Nephron (organoid): ENCODE measurements around the gene PPP1R13B.

ENCODE experiments used
- H3K27ac Mint-ChIP-seq, 3 experiments: 2 replicates each; pipeline ENCODE4 v1.8.0; 2020; ENCODE audit warnings: mixed read lengths in 3 of 3, mild to moderate bottlenecking in 2 of 3, moderate library complexity in 1 of 3
- H3K27me3 Mint-ChIP-seq: 2 replicates; pipeline ENCODE4 v1.8.0; 2021; ENCODE audit warnings: low read depth, mild to moderate bottlenecking, moderate library complexity, mixed read lengths
- H3K36me3 Mint-ChIP-seq: 2 replicates; pipeline ENCODE4 v1.8.0; 2020; ENCODE audit warnings: low read depth, mixed read lengths
- H3K4me1 Mint-ChIP-seq: 2 replicates; pipeline ENCODE4 v1.8.0; 2020; ENCODE audit warnings: mixed read lengths
- H3K4me3 Mint-ChIP-seq, 3 experiments: 2 replicates each; pipeline ENCODE4 v1.8.0; 2020; ENCODE audit warnings: mild to moderate bottlenecking in 3 of 3, mixed read lengths in 3 of 3, moderate library complexity in 2 of 3
- H3K9me3 Mint-ChIP-seq: 2 replicates; pipeline ENCODE4 v1.8.0; 2020; ENCODE audit warnings: mixed read lengths
- CTCF ChIP-seq, 3 experiments: fragments of 200-600 bp; sonication (generic); IDR thresholded peaks; one replicate each; pipeline ENCODE4 v1.5.0; 2021; ENCODE audit warnings: antibody characterized with exemption in 3 of 3; ENCODE audit not compliant: unreplicated experiment in 3 of 3

Gene PPP1R13B

GRCh38 chr14:103711516-103712431 is 135.6 kb downstream of the PPP1R13B start:
- TF ChIP-seq CTCF (IDR thresholded peaks at IDR 0.05; ENCODE audit: unreplicated experiment in 3 of 3), result no peak

GRCh38 chr14:103710771-103711377 is 136.5 kb downstream of the PPP1R13B start:
- Mint-ChIP-seq H3K9me3 (no peaks in the 10 kb centered on the region), H3K36me3 (no peaks in the 10 kb centered on the region), H3K4me1 (peaks cover 11% of the 10 kb centered on the region), H3K4me3 (peak overlapping the region in 1 of 3 experiments; percentile 6), H3K27ac (peak overlapping the region in 1 of 3 experiments; percentile 26), H3K27me3 (no peaks in the 10 kb centered on the region)
- no peak for TF ChIP-seq CTCF (IDR thresholded peaks at IDR 0.05; ENCODE audit: unreplicated experiment in 3 of 3)

More at GRCh38 chr14:103711516-103712431, 135.6 kb downstream of the PPP1R13B start:
- Mint-ChIP-seq H3K27ac (peak overlapping the region in 1 of 3 experiments; percentile 26), H3K4me1 (peaks cover 15% of the 10 kb centered on the region), H3K27me3 (no peaks in the 10 kb centered on the region), H3K4me3 (peak overlapping the region in 2 of 3 experiments; percentile 44 to 60), H3K9me3 (no peaks in the 10 kb centered on the region), H3K36me3 (no peaks in the 10 kb centered on the region)

- Mint-ChIP-seq H3K27ac (no peak overlapping the region), H3K27me3 (no peaks in the 10 kb centered on the region), H3K9me3 (no peaks in the 10 kb centered on the region), H3K4me3 (no peak overlapping the region), H3K4me1 (peaks cover 6% of the 10 kb centered on the region), H3K36me3 (no peaks in the 10 kb centered on the region)
- no peak for TF ChIP-seq CTCF (IDR thresholded peaks at IDR 0.05; ENCODE audit: unreplicated experiment in 3 of 3)
Observed at GRCh38 chr14:103709814-103710213, 137.6 kb downstream of the PPP1R13B start.

- no peaks in the 10 kb centered on the region for H3K9me3 Mint-ChIP-seq
- H3K4me3 Mint-ChIP-seq, result no peak overlapping the region
- H3K4me1 Mint-ChIP-seq, result peaks cover 8% of the 10 kb centered on the region
- no peaks in the 10 kb centered on the region for H3K27me3 Mint-ChIP-seq
- TF ChIP-seq CTCF (IDR thresholded peaks at IDR 0.05; ENCODE audit: unreplicated experiment in 3 of 3), result no peak
- no peak overlapping the region for H3K27ac Mint-ChIP-seq
- H3K36me3 Mint-ChIP-seq, result peaks cover 3% of the 10 kb centered on the region
Observed at GRCh38 chr14:103708750-103709187, 138.6 kb downstream of the PPP1R13B start.

- H3K36me3 Mint-ChIP-seq, result peaks cover 12% of the 10 kb centered on the region
- H3K4me1 Mint-ChIP-seq, result peaks cover 6% of the 10 kb centered on the region
- H3K9me3 Mint-ChIP-seq, result no peaks in the 10 kb centered on the region
- H3K27me3 Mint-ChIP-seq, result no peaks in the 10 kb centered on the region
- TF ChIP-seq CTCF (IDR thresholded peaks at IDR 0.05; ENCODE audit: unreplicated experiment in 3 of 3), result no peak
- no peak overlapping the region for H3K27ac Mint-ChIP-seq
- no peak overlapping the region for H3K4me3 Mint-ChIP-seq
Observed at GRCh38 chr14:103707329-103708263, 139.8 kb downstream of the PPP1R13B start.
